EL (cell line): ENCODE data around the gene COMT.
"Not testable (repeated sequence)": the region's sequence is repeated elsewhere in the genome, so short reads cannot be mapped to it uniquely, and the experiment has no call there.

Experiments
- DNase-seq: peaks from one replicate; pipeline ENCODE4 v3.0.0-alpha.2; 2016

COMT gene

GRCh38 chr22:19929586-19930550, 11.7 kb upstream of the COMT start:
- DNase-seq, result no peak

DNA sequence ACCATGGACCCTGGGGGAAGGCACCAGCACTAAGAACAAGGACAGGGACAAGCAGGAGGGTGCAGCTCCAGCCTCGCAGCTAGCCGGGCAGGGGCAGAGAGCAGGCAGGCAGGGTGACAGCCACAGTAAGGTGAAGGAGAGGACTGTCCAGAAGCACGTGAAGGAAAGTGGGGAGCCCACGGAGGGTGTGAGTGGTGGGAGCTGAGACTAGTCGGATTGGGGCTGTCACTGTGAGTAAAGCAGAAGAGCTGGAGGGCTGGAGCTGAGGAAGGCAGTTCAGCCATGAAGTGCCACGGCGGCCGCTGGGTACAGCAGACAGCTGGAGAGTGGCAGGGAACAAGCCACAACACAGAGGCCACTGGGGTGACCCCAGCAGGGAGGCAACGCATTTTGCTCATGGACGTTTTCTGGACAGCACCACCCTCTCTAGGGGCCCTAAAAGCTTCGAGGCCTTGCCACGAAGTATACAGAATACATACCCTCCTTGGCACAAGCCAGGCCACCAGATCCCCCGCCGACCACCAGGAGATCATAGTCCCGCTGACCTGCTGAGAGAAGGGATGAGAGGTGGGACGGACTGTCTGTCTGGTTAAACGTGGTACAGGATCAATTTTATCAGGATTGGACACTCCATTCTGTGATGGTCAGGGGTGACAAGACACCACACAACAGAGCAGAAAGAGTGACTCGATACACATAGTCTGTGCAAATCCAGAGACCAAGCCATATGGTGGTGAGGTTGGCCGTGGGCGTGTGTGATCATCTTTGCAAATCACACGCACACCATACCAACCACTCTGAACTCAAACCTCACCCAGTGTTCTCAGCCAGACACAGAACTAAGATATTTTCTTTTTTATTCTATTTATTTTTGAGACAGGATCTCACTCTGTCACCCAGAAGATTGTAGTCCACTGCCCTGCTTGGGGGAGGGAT, 10.8 kb upstream of the COMT start:
- DNase-seq, result no peak

DNA sequence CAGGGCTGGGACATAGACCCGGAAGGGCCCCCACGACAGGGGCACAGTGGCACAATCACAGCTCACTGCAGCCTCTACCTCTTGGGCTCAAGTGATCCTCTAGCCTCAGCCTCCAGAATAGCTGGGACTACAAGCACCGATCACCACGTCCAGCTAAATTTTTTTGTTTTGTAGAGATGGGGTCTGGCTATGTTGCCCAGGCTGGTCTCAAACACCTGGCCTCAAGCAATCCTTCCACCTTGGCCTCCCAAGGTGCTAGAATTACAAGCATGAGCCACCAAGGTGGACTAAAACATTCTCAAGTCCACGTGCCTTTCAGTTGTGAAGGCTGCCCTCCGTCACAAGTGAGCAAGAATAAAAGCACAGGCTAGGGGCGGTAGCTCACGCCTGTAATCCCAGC, 10.1 kb upstream of the COMT start:
- DNase-seq, result no peak

GRCh38 chr22:19932367-19933206, 9.0 kb upstream of the COMT start:
- no peak for DNase-seq

- DNase-seq, result no peak
Observed at GRCh38 chr22:19933341-19934241, 8.0 kb upstream of the COMT start.

DNA sequence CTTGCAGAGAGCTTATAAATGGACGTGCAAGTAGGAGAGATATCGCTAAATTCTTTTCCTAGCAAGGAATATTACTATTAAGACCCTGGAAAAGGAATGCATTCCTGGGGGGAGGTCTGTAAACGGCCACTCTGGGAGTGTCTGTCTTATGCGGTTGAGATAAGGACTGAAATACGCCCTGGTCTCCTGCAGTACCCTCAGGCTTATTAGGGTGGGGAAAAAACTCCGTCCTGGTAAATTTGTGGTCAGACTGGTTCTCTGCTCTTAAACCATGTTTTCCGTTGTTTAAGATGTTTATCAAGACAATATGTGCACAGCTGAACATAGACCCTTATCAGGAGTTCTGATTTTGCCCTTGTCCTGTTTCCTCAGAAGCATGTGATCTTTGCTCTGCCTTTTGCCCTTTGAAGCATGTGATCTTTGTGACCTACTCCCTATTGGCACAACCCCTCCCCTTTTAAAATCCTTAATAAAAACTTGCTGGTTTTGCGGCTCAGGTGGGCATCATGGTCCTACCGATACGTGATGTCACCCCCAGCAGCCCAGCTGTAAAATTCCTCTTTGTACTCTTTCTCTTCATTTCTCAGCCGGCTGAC, 6.4 kb upstream of the COMT start:
- not testable (repeated sequence) for DNase-seq

DNA sequence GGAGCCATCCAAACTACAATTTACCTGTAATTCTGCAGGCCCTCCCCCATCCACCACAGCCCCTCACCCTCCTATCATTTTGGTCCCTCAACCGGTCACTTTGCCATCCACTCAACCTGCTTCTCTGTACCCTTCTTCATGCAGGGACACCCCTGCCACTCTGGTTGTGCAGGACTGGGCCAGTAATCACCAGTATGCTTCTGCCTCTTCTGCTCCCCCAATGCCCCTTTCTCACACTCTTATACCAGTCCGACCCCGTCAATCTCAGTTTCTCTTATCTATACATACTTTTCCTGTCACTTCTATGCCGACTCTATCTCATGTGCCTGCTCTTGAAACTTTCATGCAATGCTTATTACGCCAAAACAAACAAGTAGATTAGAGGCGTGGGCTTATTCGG, 5.1 kb upstream of the COMT start:
- no peak for DNase-seq

DNA sequence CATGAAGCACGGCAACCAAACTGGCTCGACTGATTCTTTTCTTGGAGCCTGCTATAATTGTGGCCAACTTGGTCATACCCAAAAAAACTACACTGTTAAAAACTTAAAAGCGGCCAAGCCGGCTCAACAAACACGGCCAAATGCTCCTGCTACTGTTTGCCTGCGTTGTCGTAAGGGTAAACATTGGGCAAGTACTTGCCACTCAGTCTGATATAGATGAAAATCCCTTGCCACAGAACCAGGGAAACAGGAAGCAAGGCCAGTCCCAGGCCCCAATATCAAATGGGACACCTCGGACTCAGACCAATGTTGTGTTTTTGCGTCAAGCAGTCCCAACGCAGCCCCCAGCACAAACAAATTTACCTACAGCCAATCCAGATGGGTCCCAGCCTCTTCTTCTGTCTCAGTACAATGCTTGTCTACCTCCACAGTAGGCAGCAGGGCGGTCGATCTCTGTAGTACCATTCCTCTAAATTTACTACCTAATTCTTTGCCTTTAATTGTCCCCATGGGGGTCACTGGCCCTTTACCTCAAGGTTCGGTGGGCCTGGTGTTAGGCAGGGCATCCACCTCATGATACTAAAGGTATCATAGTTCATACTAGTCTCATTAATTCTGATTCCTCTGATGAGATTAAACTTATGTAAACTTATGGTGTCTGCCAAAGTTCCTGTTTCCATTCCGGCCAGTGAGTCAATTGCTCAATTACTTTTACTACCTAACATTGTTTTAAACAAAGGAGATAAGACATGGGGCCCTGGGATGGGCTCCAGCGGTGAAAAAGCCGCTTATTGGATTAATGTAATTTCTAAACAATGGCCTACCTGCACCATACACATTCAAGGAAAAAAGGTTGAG, 3.7 kb upstream of the COMT start:
- no peak for DNase-seq

GRCh38 chr22:19940536-19941364, 822 bp upstream of the COMT start:
- DNase-seq, result no peak

GRCh38 chr22:19942157-19943081, 847 bp downstream of the COMT start:
- DNase-seq, result peak; percentile 67

- DNase-seq, result peak; percentile 93
Observed at GRCh38 chr22:19943082-19944026, 1.8 kb downstream of the COMT start.

DNA sequence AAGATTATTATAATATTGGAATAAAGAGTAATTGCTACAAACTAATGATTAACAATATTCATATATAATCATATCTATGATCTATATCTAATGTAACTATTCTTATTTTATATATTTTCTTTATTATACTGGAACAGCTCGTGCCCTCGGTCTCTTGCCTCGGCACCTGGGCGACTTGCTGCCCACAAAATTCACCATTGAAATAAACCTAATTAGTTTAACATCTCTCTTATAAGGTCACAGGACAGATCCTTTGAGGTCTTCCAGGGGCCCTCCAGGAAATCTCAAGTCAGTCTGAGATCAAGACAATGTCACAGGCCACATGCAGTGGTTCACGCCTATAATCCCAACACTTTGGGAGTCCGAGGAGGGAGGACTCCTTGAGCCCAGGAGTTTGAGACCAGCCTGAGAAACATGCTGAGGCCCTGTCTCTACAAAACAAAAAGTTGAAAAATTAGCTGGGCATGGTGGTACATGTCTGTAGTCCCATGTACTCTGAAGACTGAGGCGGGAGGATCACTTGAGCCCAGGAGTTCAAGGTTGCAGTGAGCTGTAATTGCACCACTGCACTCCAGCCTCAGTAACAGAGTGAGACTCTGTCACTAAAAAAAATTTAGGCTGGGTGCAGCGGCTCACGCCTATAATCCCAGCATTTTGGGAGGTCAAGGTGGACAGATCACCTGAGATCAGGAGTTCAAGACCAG, 6.6 kb downstream of the COMT start:
- DNase-seq, result no peak

DNA sequence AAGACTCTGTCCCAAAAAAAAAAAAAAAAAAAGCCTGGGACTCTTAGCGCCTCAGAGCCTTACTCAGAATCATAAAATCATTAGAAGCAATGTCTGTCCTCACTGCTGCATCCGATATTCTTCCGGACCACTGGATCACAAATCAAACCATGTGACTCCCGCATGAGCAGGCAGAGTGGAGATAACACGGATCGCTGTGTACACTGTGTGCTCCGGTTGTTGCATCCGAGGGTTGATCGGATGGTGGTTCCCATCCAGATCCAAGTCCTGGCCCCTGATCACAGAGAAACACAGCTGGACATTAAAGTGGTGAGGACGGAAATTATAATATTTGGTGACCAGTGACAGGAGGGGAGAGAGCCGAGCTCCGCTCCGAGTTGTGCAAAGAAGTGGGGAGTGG, 9.8 kb downstream of the COMT start:
- no peak for DNase-seq

DNA sequence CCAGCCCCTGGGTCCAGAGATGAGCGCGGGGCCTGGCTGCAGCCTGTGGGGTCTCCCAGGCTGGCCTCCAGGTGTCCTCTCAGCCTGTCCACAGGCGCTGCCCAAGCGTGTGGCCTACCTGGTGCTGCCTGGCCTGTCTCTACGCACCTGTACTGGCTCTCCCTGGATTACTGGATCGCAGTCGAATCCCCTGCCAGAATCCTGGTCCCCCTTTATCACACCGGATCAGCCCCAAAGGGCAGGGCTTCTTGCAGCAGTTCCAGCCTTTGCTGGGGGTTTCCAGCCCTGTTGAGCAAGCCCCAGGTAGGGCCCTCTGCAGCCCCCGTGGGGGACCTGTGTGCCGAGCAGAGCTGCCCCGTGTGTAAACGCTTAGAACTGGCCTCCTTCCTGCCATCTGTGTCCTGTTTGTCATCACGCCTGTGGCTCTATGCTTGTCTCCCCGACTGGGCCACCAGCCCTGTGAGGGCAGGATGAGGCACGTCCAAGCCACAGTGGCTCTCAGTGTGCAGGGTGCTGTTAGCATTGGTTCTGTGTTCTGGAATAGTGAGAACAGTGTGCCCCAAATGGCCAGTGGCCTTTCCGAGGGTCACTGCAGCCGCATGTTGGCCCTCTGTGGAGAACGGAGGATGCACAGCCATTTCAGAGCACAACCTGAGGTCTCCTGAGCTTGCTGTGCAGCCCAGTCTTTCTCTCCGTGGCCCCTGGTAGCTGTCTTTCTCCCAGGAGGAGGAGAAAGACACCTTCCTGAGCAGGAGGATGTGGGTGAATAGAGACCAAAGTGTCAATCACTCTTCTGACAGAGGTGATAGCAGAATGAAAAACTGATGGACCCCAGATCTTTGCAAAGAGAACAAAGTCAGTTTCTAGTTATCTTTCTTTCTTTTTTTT, 13.9 kb downstream of the COMT start:
- no peak for DNase-seq

DNA sequence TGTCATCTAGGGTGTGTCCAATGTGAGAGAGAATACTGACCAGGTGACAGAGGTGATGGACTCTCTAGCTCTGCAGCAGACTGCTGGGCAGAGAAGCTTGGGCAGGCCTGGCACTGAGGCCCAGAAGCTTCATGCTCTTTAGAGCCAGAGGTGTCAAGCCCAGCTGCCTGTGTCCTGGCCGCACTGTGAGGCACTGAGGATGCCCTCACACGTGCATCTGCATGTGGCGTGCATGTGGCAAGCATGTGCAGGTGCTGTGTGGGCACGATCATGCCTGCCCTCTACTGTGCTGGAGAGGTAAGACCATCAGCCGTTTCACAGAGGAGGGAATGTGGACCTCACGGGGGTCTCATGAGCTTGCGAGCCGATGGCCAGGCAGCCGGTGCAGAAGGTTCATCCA, 15.9 kb downstream of the COMT start:
- DNase-seq, result no peak
